GM19023 (cell line): ENCODE measurements around the gene CDK2AP2.

Experiments used
- ATAC-seq: cut with Tn5 transposase; IDR thresholded peaks from one replicate; pipeline ENCODE4 v1.9.1; 2021; ENCODE audit warnings: mild to moderate bottlenecking, moderate library complexity; ENCODE audit not compliant: unreplicated experiment

CDK2AP2 gene

GRCh38 chr11:67504005-67504949, 3.7 kb downstream of the CDK2AP2 start:
- ATAC-seq, result no peak

- no peak for ATAC-seq
Observed at GRCh38 chr11:67503119-67504004, 4.6 kb downstream of the CDK2AP2 start.

- ATAC-seq, result no peak
Observed at GRCh38 chr11:67502328-67502979, 5.5 kb downstream of the CDK2AP2 start.

- ATAC-seq, result no peak
Observed at GRCh38 chr11:67501854-67502253, 6.1 kb downstream of the CDK2AP2 start.

GRCh38 chr11:67500831-67501715, 6.9 kb downstream of the CDK2AP2 start:
- no peak for ATAC-seq

GRCh38 chr11:67500484-67500821, 7.5 kb downstream of the CDK2AP2 start:
- no peak for ATAC-seq

- no peak for ATAC-seq
Observed at GRCh38 chr11:67499808-67500483, 8.0 kb downstream of the CDK2AP2 start.

GRCh38 chr11:67498544-67498972, 9.4 kb downstream of the CDK2AP2 start:
- no peak for ATAC-seq

- ATAC-seq, result no peak
Observed at GRCh38 chr11:67497656-67498291, 10.2 kb downstream of the CDK2AP2 start.

GRCh38 chr11:67496113-67496512, 11.8 kb downstream of the CDK2AP2 start:
- ATAC-seq, result no peak

GRCh38 chr11:67495234-67496005, 12.5 kb downstream of the CDK2AP2 start:
- no peak for ATAC-seq

- ATAC-seq, result no peak
Observed at GRCh38 chr11:67494371-67495233, 13.4 kb downstream of the CDK2AP2 start.

GRCh38 chr11:67493548-67494370, 14.2 kb downstream of the CDK2AP2 start:
- ATAC-seq, result no peak

- ATAC-seq, result no peak
Observed at GRCh38 chr11:67492801-67493547, 15.0 kb downstream of the CDK2AP2 start.

GRCh38 chr11:67492069-67492727, 15.8 kb downstream of the CDK2AP2 start:
- no peak for ATAC-seq
